ENCODE data around the gene DOP1B. TPM values are rescaled to one million over a fixed set of nuclear protein-coding genes. Genes with fewer than 3 reads are reported as not detected.

DOP1B gene
- total RNA-seq, 1 experiment from 2014 or later, result 31.0 TPM

GRCh38 chr21:36184545-36184944 lies 27.9 kb downstream of the DOP1B start:
- ATAC-seq, result no peak
- in situ Hi-C loops (cut with HindIII; ENCODE audit: low pct_unique_long_range_greater_than_20kb, low sequenced_read_pairs), result no loop called here
- no peaks in the 10 kb centered on the region for H3K36me3 ChIP-seq (ENCODE audit: control insufficient read depth, insufficient read depth, low read length)

GRCh38 chr21:36185523-36185922 lies 28.9 kb downstream of the DOP1B start:
- no peak for ATAC-seq
- no peak for DNase-seq (ENCODE audit: low read depth, low spot score)
- H3K27me3 ChIP-seq (ENCODE audit: control insufficient read depth, insufficient read depth, low read length), result no peaks in the 10 kb centered on the region
- TF ChIP-seq CTCF (IDR thresholded peaks at IDR 0.05) (no peak), REST (IDR thresholded peaks at IDR 0.05; ENCODE audit: insufficient read depth in 1 of 2, low read depth in 2 of 2, low read length in 1 of 2) (no peak), POLR2AphosphoS5 (IDR thresholded peaks at IDR 0.05; ENCODE audit: low read depth, low read length) (no peak), TCF7L2 (IDR thresholded peaks at IDR 0.05; ENCODE audit: low read depth, low read length) (no peak), SIN3A (IDR thresholded peaks at IDR 0.05; ENCODE audit: borderline replicate concordance, insufficient read depth, low read depth, low read length) (no peak)
- POLR2A ChIA-PET, result no interaction called here
- CTCF ChIA-PET, result interaction anchor here (0.5 kb wide), 1 partner anchor 32 kb away, joined by 4 read pairs; no protein-coding TSS in a partner anchor
- no TSS peak for BruUV-seq (replicated peaks)
- intact Hi-C loops (cut with micrococcal nuclease; ENCODE audit: unreplicated experiment), result no loop called here
- H3K4me1 ChIP-seq (ENCODE audit: control insufficient read depth, insufficient read depth, low read length), result peaks cover 4% of the 10 kb centered on the region
- in situ Hi-C loops (cut with HindIII; ENCODE audit: low pct_unique_long_range_greater_than_20kb, low sequenced_read_pairs), result no loop called here
- no peak overlapping the region for H3K27ac ChIP-seq (ENCODE audit: low read length)
- no peaks in the 10 kb centered on the region for H3K9me3 ChIP-seq (ENCODE audit: control insufficient read depth, insufficient read depth, low read depth, low read length)
- H3K4me3 ChIP-seq (ENCODE audit: low read depth in 2 of 2, low read length in 2 of 2), result no peak overlapping the region
- H3K36me3 ChIP-seq (ENCODE audit: control insufficient read depth, insufficient read depth, low read length), result no peaks in the 10 kb centered on the region

More at GRCh38 chr21:36184545-36184944, 27.9 kb downstream of the DOP1B start:
- POLR2A ChIA-PET, result no interaction called here
- DNase-seq (ENCODE audit: low read depth, low spot score), result no peak
- H3K9me3 ChIP-seq (ENCODE audit: control insufficient read depth, insufficient read depth, low read depth, low read length), result no peaks in the 10 kb centered on the region
- H3K27ac ChIP-seq (ENCODE audit: low read length), result no peak overlapping the region
- intact Hi-C loops (cut with micrococcal nuclease; ENCODE audit: unreplicated experiment), result no loop called here
- peaks cover 4% of the 10 kb centered on the region for H3K4me1 ChIP-seq (ENCODE audit: control insufficient read depth, insufficient read depth, low read length)
- no peak for TF ChIP-seq TCF7L2 (IDR thresholded peaks at IDR 0.05; ENCODE audit: low read depth, low read length)
- no peak for TF ChIP-seq SIN3A (IDR thresholded peaks at IDR 0.05; ENCODE audit: borderline replicate concordance, insufficient read depth, low read depth, low read length)
- TF ChIP-seq POLR2AphosphoS5 (IDR thresholded peaks at IDR 0.05; ENCODE audit: low read depth, low read length), result no peak
- TF ChIP-seq CTCF (IDR thresholded peaks at IDR 0.05), result no peak
- no peak for TF ChIP-seq REST (IDR thresholded peaks at IDR 0.05; ENCODE audit: insufficient read depth in 1 of 2, low read depth in 2 of 2, low read length in 1 of 2)
- CTCF ChIA-PET, result no interaction called here
- no peak overlapping the region for H3K4me3 ChIP-seq (ENCODE audit: low read depth in 2 of 2, low read length in 2 of 2)
- BruUV-seq (replicated peaks), result no TSS peak
- no peaks in the 10 kb centered on the region for H3K27me3 ChIP-seq (ENCODE audit: control insufficient read depth, insufficient read depth, low read length)
